GM19395 (cell line): ENCODE measurements around the gene KIF27.
"Not testable (repeated sequence)": the region's sequence is repeated elsewhere in the genome, so short reads cannot be mapped to it uniquely, and the experiment has no call there.

Experiments used
- ATAC-seq: cut with Tn5 transposase; IDR thresholded peaks from one replicate; pipeline ENCODE4 v1.9.1; 2021; ENCODE audit warnings: mild to moderate bottlenecking, moderate library complexity; ENCODE audit not compliant: unreplicated experiment

The KIF27 gene

GRCh38 chr9:83817356-83818278 lies 103.6 kb downstream of the KIF27 start, which contains the start of gene GKAP1:
Gene GKAP1, minus strand, starts transcription at chr9:83817769. Its CDS starts 11,252 bp downstream, at chr9:83806517.
- ATAC-seq: peak; percentile 81

GRCh38 chr9:83817011-83817355 lies 104.2 kb downstream of the KIF27 start:
- ATAC-seq: peak; percentile 32

GRCh38 chr9:83815120-83815519 lies 106.1 kb downstream of the KIF27 start:
- ATAC-seq: not testable (repeated sequence)

- not testable (repeated sequence) for ATAC-seq
Observed at GRCh38 chr9:83809213-83809612, 112.0 kb downstream of the KIF27 start.

- ATAC-seq: not testable (repeated sequence)
Observed at GRCh38 chr9:83804454-83804853, 116.8 kb downstream of the KIF27 start.

GRCh38 chr9:83803941-83804340 lies 117.3 kb downstream of the KIF27 start:
- not testable (repeated sequence) for ATAC-seq

GRCh38 chr9:83800236-83801033 lies 120.8 kb downstream of the KIF27 start:
- ATAC-seq: no peak

GRCh38 chr9:83794051-83794450 lies 127.2 kb downstream of the KIF27 start:
- peak; percentile 54 for ATAC-seq

GRCh38 chr9:83792746-83793145 lies 128.5 kb downstream of the KIF27 start:
- no peak for ATAC-seq
